KMS-11 (cell line): Measurements from ENCODE around the gene TSPAN14.

Source experiments
- H2AFZ ChIP-seq: fragments of 200-600 bp; sonication (generic); 2 replicates; pipeline ENCODE4 v1.6.1; 2016; ENCODE audit warnings: antibody characterized with exemption, mixed run types, low read depth
- H3K27ac ChIP-seq: fragments of 200-600 bp; sonication (generic); 2 replicates; pipeline ENCODE4 v1.6.1; 2016; ENCODE audit warnings: mild to moderate bottlenecking, mixed run types
- H3K27me3 ChIP-seq: fragments of 200-600 bp; sonication (generic); 2 replicates; pipeline ENCODE4 v1.6.1; 2017; ENCODE audit warnings: mild to moderate bottlenecking, low read depth, mixed run types, moderate library complexity; ENCODE audit not compliant: insufficient read depth
- H3K36me3 ChIP-seq: fragments of 200-600 bp; sonication (generic); 2 replicates; pipeline ENCODE4 v1.6.1; 2017; ENCODE audit warnings: mild to moderate bottlenecking, mixed run types; ENCODE audit not compliant: insufficient read depth
- H3K4me1 ChIP-seq: fragments of 200-600 bp; sonication (generic); 2 replicates; pipeline ENCODE4 v1.6.1; 2016; ENCODE audit warnings: mild to moderate bottlenecking, low read depth, mixed run types; ENCODE audit not compliant: poor library complexity, severe bottlenecking
- H3K4me2 ChIP-seq: fragments of 200-600 bp; sonication (generic); 2 replicates; pipeline ENCODE4 v1.7.0; 2016; ENCODE audit warnings: mild to moderate bottlenecking, mixed run types
- H3K4me3 ChIP-seq: fragments of 200-600 bp; sonication (generic); IDR thresholded peaks from 2 replicates; pipeline ENCODE4 v1.6.1; 2017; ENCODE audit warnings: low read depth, low read length, mixed read lengths; ENCODE audit not compliant: insufficient read depth
- H3K79me2 ChIP-seq: fragments of 200-600 bp; sonication (generic); 2 replicates; pipeline ENCODE4 v1.6.1; 2016; ENCODE audit warnings: low read depth, mixed run types; ENCODE audit not compliant: insufficient read depth
- H3K9ac ChIP-seq: fragments of 200-600 bp; sonication (generic); 2 replicates; pipeline ENCODE4 v1.6.1; 2016; ENCODE audit warnings: mild to moderate bottlenecking, mixed run types
- H4K20me1 ChIP-seq: fragments of 200-600 bp; sonication (generic); 2 replicates; pipeline ENCODE4 v1.6.1; 2016; ENCODE audit warnings: mild to moderate bottlenecking, mixed run types; ENCODE audit not compliant: insufficient read depth
- CTCF ChIP-seq: fragments of 200-600 bp; sonication (generic); conservative IDR thresholded peaks from 2 replicates; pipeline ENCODE4 v1.6.1; 2017; ENCODE audit warnings: low read depth, mild to moderate bottlenecking, antibody characterized with exemption, low read length, moderate library complexity, mixed read lengths

TSPAN14 gene

GRCh38 chr10:80407812-80408241 lies 46.3 kb upstream of the TSPAN14 start:
- Histone ChIP-seq H2AFZ (peak overlapping the region; percentile 89), H3K79me2 (no peaks in the 10 kb centered on the region), H3K9ac (peak overlapping the region; percentile 57), H3K4me2 (peak overlapping the region; percentile 46), H3K4me1 (no peaks in the 10 kb centered on the region), H3K27me3 (no peaks in the 10 kb centered on the region), H3K36me3 (no peaks in the 10 kb centered on the region), H3K27ac (no peak overlapping the region), H3K4me3 (no peak overlapping the region), H4K20me1 (no peaks in the 10 kb centered on the region)
- TF ChIP-seq CTCF = no peak

- Histone ChIP-seq H3K4me3 (no peak within 1 kb of the TSS), H3K4me1 (no peaks in the 10 kb centered on the region), H3K27ac (no peak within 1 kb of the TSS)
Observed at GRCh38 chr10:80408242-80409101, 45.6 kb upstream of the TSPAN14 start, which contains the start of gene PRXL2A. Gene PRXL2A (plus strand): TSS chr10:80408551. CDS start chr10:80420468, 11,917 bp downstream.

GRCh38 chr10:80409121-80409520 lies 45.0 kb upstream of the TSPAN14 start:
- TF ChIP-seq CTCF = no peak
- H3K4me2 ChIP-seq = peak overlapping the region; percentile 71
- H3K79me2 ChIP-seq = no peaks in the 10 kb centered on the region
- H3K9ac ChIP-seq = no peak overlapping the region
- H3K36me3 ChIP-seq = no peaks in the 10 kb centered on the region
- peak overlapping the region; percentile 89; the same call in 1 of the 2 replicates for H2AFZ ChIP-seq
- H3K4me1 ChIP-seq = no peaks in the 10 kb centered on the region
- no peaks in the 10 kb centered on the region for H3K27me3 ChIP-seq
- H3K4me3 ChIP-seq = no peak overlapping the region
- H4K20me1 ChIP-seq = no peaks in the 10 kb centered on the region
- H3K27ac ChIP-seq = no peak overlapping the region

More at GRCh38 chr10:80408242-80409101, 45.6 kb upstream of the TSPAN14 start, which contains the start of gene PRXL2A:
- no peak for TF ChIP-seq CTCF
- no peaks in the 10 kb centered on the region for H3K27me3 ChIP-seq
- H3K36me3 ChIP-seq = no peaks in the 10 kb centered on the region
- H3K4me2 ChIP-seq = peak within 1 kb of the TSS; percentile 71
- no peaks in the 10 kb centered on the region for H3K79me2 ChIP-seq
- H4K20me1 ChIP-seq = no peaks in the 10 kb centered on the region
- H3K9ac ChIP-seq = peak within 1 kb of the TSS; percentile 57
- H2AFZ ChIP-seq = peak within 1 kb of the TSS; percentile 89

GRCh38 chr10:80410122-80410521 lies 44.0 kb upstream of the TSPAN14 start:
- H3K36me3 ChIP-seq = no peaks in the 10 kb centered on the region
- no peak overlapping the region for H3K4me3 ChIP-seq
- no peaks in the 10 kb centered on the region for H4K20me1 ChIP-seq
- H3K4me2 ChIP-seq = no peak overlapping the region
- no peaks in the 10 kb centered on the region for H3K27me3 ChIP-seq
- H3K27ac ChIP-seq = no peak overlapping the region
- no peak overlapping the region for H2AFZ ChIP-seq
- no peaks in the 10 kb centered on the region for H3K79me2 ChIP-seq
- H3K4me1 ChIP-seq = no peaks in the 10 kb centered on the region
- H3K9ac ChIP-seq = no peak overlapping the region
- no peak for TF ChIP-seq CTCF
